ENCODE data around the gene C9orf78. TPM values are rescaled to one million over a fixed set of nuclear protein-coding genes. Genes with fewer than 3 reads are reported as not detected.

C9orf78 gene
- total RNA-seq, 1 experiment from 2014 or later = 59.7 TPM

- Histone ChIP-seq H3K27ac (ENCODE audit: low read length) (no peak overlapping the region), H3K27me3 (ENCODE audit: low read length) (no peaks in the 10 kb centered on the region), H3K4me1 (ENCODE audit: low read length) (no peaks in the 10 kb centered on the region), H2AFZ (ENCODE audit: low read length) (no peak overlapping the region), H3K4me2 (ENCODE audit: low read depth, low read length, poor library complexity, severe bottlenecking) (no peak overlapping the region), H3K9me2 (replicated peaks; ENCODE audit: insufficient read depth, low read length) (no peaks in the 10 kb centered on the region), H3K4me3 (ENCODE audit: low read length) (no peak overlapping the region), H3K9ac (ENCODE audit: low read length) (no peak overlapping the region), H3K79me2 (ENCODE audit: low read length) (no peaks in the 10 kb centered on the region), H4K20me1 (ENCODE audit: insufficient read depth, low read depth, low read length) (no peaks in the 10 kb centered on the region), H3K9me3 (ENCODE audit: low read length) (no peaks in the 10 kb centered on the region), H3K36me3 (ENCODE audit: insufficient read depth, low read length) (no peaks in the 10 kb centered on the region; the same call in 1 of the 2 replicates)
- no peak for DNase-seq
Observed at GRCh38 chr9:129878291-129878690, 43.2 kb upstream of the C9orf78 start.

GRCh38 chr9:129876815-129877214, 41.7 kb upstream of the C9orf78 start:
- H3K36me3 ChIP-seq (ENCODE audit: insufficient read depth, low read length) = no peaks in the 10 kb centered on the region; the same call in 1 of the 2 replicates
- no peak overlapping the region for H2AFZ ChIP-seq (ENCODE audit: low read length)

GRCh38 chr9:129875687-129876395, 40.8 kb upstream of the C9orf78 start:
- Histone ChIP-seq H3K9me3 (ENCODE audit: low read length) (no peaks in the 10 kb centered on the region), H3K4me3 (ENCODE audit: low read length) (no peak overlapping the region), H3K79me2 (ENCODE audit: low read length) (no peaks in the 10 kb centered on the region), H3K4me1 (ENCODE audit: low read length) (no peaks in the 10 kb centered on the region), H4K20me1 (ENCODE audit: insufficient read depth, low read depth, low read length) (no peaks in the 10 kb centered on the region), H3K9ac (ENCODE audit: low read length) (no peak overlapping the region), H3K4me2 (ENCODE audit: low read depth, low read length, poor library complexity, severe bottlenecking) (no peak overlapping the region), H3K9me2 (replicated peaks; ENCODE audit: insufficient read depth, low read length) (no peaks in the 10 kb centered on the region), H3K36me3 (ENCODE audit: insufficient read depth, low read length) (no peaks in the 10 kb centered on the region), H2AFZ (ENCODE audit: low read length) (no peak overlapping the region), H3K27ac (ENCODE audit: low read length) (no peak overlapping the region), H3K27me3 (ENCODE audit: low read length) (no peaks in the 10 kb centered on the region)
- DNase-seq = no peak

More at GRCh38 chr9:129876815-129877214, 41.7 kb upstream of the C9orf78 start:
- no peak overlapping the region for H3K4me3 ChIP-seq (ENCODE audit: low read length)
- H3K9me2 ChIP-seq (replicated peaks; ENCODE audit: insufficient read depth, low read length) = no peaks in the 10 kb centered on the region
- no peaks in the 10 kb centered on the region for H4K20me1 ChIP-seq (ENCODE audit: insufficient read depth, low read depth, low read length)
- no peaks in the 10 kb centered on the region for H3K27me3 ChIP-seq (ENCODE audit: low read length)
- H3K79me2 ChIP-seq (ENCODE audit: low read length) = no peaks in the 10 kb centered on the region
- H3K9me3 ChIP-seq (ENCODE audit: low read length) = no peaks in the 10 kb centered on the region
- H3K4me2 ChIP-seq (ENCODE audit: low read depth, low read length, poor library complexity, severe bottlenecking) = no peak overlapping the region
- DNase-seq = no peak
- H3K4me1 ChIP-seq (ENCODE audit: low read length) = no peaks in the 10 kb centered on the region
- H3K27ac ChIP-seq (ENCODE audit: low read length) = no peak overlapping the region
- no peak overlapping the region for H3K9ac ChIP-seq (ENCODE audit: low read length)

- Histone ChIP-seq H3K9me3 (ENCODE audit: low read length) (no peaks in the 10 kb centered on the region), H3K36me3 (ENCODE audit: insufficient read depth, low read length) (no peaks in the 10 kb centered on the region), H2AFZ (ENCODE audit: low read length) (no peak overlapping the region), H3K9ac (ENCODE audit: low read length) (no peak overlapping the region), H3K79me2 (ENCODE audit: low read length) (no peaks in the 10 kb centered on the region), H3K4me1 (ENCODE audit: low read length) (no peaks in the 10 kb centered on the region), H3K4me3 (ENCODE audit: low read length) (no peak overlapping the region), H3K27me3 (ENCODE audit: low read length) (no peaks in the 10 kb centered on the region), H3K4me2 (ENCODE audit: low read depth, low read length, poor library complexity, severe bottlenecking) (no peak overlapping the region), H3K9me2 (replicated peaks; ENCODE audit: insufficient read depth, low read length) (no peaks in the 10 kb centered on the region), H3K27ac (ENCODE audit: low read length) (no peak overlapping the region), H4K20me1 (ENCODE audit: insufficient read depth, low read depth, low read length) (no peaks in the 10 kb centered on the region)
- DNase-seq = no peak
Observed at GRCh38 chr9:129875181-129875611, 40.1 kb upstream of the C9orf78 start.

- no peak for DNase-seq
- no peaks in the 10 kb centered on the region for H3K36me3 ChIP-seq (ENCODE audit: insufficient read depth, low read length)
Observed at GRCh38 chr9:129874261-129875101, 39.4 kb upstream of the C9orf78 start.

GRCh38 chr9:129873563-129874190, 38.6 kb upstream of the C9orf78 start:
- no peaks in the 10 kb centered on the region for H3K9me3 ChIP-seq (ENCODE audit: low read length)
- no peaks in the 10 kb centered on the region for H3K4me1 ChIP-seq (ENCODE audit: low read length)

More at GRCh38 chr9:129874261-129875101, 39.4 kb upstream of the C9orf78 start:
- no peaks in the 10 kb centered on the region for H3K9me2 ChIP-seq (replicated peaks; ENCODE audit: insufficient read depth, low read length)
- H3K27me3 ChIP-seq (ENCODE audit: low read length) = no peaks in the 10 kb centered on the region
- H3K27ac ChIP-seq (ENCODE audit: low read length) = no peak overlapping the region
- H2AFZ ChIP-seq (ENCODE audit: low read length) = no peak overlapping the region
- no peaks in the 10 kb centered on the region for H4K20me1 ChIP-seq (ENCODE audit: insufficient read depth, low read depth, low read length)
- H3K4me1 ChIP-seq (ENCODE audit: low read length) = no peaks in the 10 kb centered on the region
- H3K9me3 ChIP-seq (ENCODE audit: low read length) = no peaks in the 10 kb centered on the region
- no peak overlapping the region for H3K4me2 ChIP-seq (ENCODE audit: low read depth, low read length, poor library complexity, severe bottlenecking)
- no peaks in the 10 kb centered on the region for H3K79me2 ChIP-seq (ENCODE audit: low read length)
- H3K4me3 ChIP-seq (ENCODE audit: low read length) = no peak overlapping the region
- H3K9ac ChIP-seq (ENCODE audit: low read length) = no peak overlapping the region

GRCh38 chr9:129871046-129871445, 36.0 kb upstream of the C9orf78 start:
- Histone ChIP-seq H3K4me1 (ENCODE audit: low read length) (peaks cover under 1% of the 10 kb centered on the region), H3K27ac (ENCODE audit: low read length) (no peak overlapping the region), H2AFZ (ENCODE audit: low read length) (no peak overlapping the region), H3K36me3 (ENCODE audit: insufficient read depth, low read length) (no peaks in the 10 kb centered on the region), H4K20me1 (ENCODE audit: insufficient read depth, low read depth, low read length) (no peaks in the 10 kb centered on the region), H3K4me2 (ENCODE audit: low read depth, low read length, poor library complexity, severe bottlenecking) (no peak overlapping the region), H3K9me2 (replicated peaks; ENCODE audit: insufficient read depth, low read length) (no peaks in the 10 kb centered on the region), H3K9ac (ENCODE audit: low read length) (no peak overlapping the region), H3K79me2 (ENCODE audit: low read length) (no peaks in the 10 kb centered on the region), H3K27me3 (ENCODE audit: low read length) (no peaks in the 10 kb centered on the region), H3K4me3 (ENCODE audit: low read length) (no peak overlapping the region), H3K9me3 (ENCODE audit: low read length) (no peaks in the 10 kb centered on the region)
- DNase-seq = no peak

More at GRCh38 chr9:129873563-129874190, 38.6 kb upstream of the C9orf78 start:
- no peaks in the 10 kb centered on the region for H3K36me3 ChIP-seq (ENCODE audit: insufficient read depth, low read length)
- no peak overlapping the region for H3K27ac ChIP-seq (ENCODE audit: low read length)
- H2AFZ ChIP-seq (ENCODE audit: low read length) = no peak overlapping the region
- no peak overlapping the region for H3K9ac ChIP-seq (ENCODE audit: low read length)
- H3K79me2 ChIP-seq (ENCODE audit: low read length) = no peaks in the 10 kb centered on the region
- no peak overlapping the region for H3K4me3 ChIP-seq (ENCODE audit: low read length)
- no peaks in the 10 kb centered on the region for H4K20me1 ChIP-seq (ENCODE audit: insufficient read depth, low read depth, low read length)
- no peaks in the 10 kb centered on the region for H3K9me2 ChIP-seq (replicated peaks; ENCODE audit: insufficient read depth, low read length)
- H3K27me3 ChIP-seq (ENCODE audit: low read length) = no peaks in the 10 kb centered on the region
- no peak for DNase-seq
- H3K4me2 ChIP-seq (ENCODE audit: low read depth, low read length, poor library complexity, severe bottlenecking) = no peak overlapping the region
